DMS79 treated with DMSO at 0.1 percent for 48 hours (cell line): Measurements from ENCODE around the gene PUS1.
"Not testable (repeated sequence)": the region's sequence is repeated elsewhere in the genome, so short reads cannot be mapped to it uniquely, and the experiment has no call there.

ENCODE experiments used
- DNase-seq: peaks from one replicate; lab custom pipeline; 2025; lab: John Stamatoyannopoulos, UW

The PUS1 gene

DNA sequence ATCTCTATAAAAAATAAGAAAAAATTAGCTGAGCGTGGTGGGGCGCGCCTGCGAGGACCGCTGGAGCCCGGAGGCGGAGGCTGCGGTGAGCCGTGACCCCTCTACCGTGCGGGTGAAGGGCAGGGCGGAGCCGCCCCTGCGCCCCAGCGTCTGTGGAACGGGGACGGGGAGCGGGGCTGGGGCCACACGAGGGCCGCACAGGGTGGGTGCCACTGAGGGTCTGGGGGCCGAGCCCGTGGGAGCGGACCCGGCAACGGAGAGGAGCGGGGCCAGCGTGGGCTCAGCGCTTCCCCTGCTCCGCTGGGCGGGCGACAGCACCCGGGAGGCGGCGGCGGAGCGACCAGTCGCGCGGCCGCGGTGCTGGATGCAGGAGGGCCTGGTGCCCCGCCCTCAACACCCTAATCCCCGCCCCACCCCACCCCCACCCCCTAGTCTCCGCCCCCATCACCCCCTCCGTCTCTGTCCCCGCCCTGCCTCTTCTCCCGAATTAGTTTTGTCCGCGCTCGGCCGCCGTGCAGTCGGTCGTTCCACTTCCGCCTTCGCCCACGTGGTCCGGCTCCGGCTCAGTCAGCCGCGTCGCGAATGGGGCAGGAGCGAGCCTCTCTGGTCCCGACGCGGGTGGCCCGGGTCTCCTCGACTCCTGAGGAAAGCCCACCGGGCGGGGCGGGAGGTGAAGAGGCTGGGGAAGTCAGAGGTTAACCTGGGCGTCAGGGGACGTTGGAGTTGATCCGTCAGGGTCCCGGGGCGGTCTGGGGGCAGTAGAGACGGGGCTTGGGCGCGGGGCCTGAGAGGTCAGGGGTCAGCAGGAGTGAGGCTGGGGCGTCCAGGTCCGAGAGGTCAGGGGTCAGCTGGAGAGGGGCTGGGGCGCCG, at the start of gene PUS1:
TSS of gene PUS1 (plus strand) at position 566 of the 870 bp plus-strand sequence. CDS start 447 bp downstream, outside the sequence.
- DNase-seq, result peak; percentile 87

DNA sequence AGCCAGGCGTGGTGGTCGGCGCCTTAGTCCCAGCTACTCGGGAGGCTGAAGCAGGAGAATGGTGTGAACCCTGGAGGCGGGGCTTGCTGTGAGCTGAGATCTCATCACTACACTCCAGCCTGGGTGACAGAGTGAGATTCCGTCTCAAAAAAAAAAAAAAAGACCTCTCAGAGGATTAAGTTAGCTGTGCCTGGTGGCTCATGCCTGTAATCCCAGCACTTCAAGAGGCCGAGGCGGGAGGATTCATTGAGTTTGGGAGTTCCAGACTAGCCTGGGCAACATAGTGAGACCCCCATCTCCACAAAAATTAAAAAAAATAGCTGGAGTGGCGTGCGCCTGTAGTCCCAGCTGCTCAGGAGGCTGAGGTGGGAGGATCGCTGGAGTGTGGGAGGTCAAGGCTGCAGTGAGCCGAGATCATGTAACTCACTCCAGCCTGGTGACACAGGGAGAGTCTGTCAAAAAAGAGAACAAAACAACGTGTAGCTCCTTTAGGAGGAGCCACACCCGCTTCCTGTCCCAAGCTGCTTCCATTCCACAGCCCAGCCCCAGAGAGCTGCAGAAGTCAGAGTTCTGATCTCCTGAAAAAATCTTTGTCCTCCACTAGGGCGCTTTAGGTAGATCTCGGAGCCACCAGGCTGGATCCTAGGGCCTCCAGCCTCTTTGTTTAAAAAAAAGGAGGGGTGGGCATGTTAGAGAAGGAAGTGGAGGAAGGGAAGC, 46.1 kb upstream of the PUS1 start:
- DNase-seq, result no peak

DNA sequence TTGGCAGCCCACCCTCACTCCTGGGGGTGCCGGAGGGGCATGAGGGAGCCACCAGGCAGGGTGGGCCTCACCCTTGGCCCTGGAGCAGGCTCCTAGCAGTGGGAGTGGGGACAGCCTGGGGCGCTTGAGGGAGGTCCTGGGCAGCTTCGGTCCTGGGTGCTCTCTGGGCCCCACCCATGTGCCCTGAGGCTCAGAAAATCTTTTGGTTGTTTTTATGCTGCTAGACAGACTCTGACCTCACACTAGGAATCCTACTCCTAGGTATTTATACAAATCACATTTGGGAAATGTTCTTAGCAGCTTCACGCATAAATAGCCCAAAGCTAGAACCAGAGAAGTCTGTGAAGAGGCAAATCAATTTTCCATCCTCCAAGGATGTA, 45.6 kb upstream of the PUS1 start:
- DNase-seq, result no peak

DNA sequence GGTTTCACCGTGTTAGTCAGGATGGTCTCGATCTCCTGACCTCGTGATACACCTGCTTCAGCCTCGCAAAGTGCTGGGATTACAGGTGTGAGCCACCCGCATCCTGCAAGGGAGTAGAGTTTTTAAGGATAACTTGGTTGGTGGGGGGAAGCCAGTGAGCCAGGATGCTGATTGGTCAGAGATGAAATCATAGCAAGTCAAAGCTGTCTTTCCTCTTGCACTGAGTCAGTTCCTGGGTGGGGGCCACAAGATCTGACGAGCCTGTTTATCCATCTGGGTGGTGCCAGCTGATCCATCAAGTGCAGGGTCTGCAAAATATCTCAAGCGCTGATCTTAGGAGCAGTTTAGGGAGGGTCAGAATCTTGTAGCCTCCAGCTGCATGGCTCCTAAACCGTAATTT, 44.0 kb upstream of the PUS1 start:
- not testable (repeated sequence) for DNase-seq

DNA sequence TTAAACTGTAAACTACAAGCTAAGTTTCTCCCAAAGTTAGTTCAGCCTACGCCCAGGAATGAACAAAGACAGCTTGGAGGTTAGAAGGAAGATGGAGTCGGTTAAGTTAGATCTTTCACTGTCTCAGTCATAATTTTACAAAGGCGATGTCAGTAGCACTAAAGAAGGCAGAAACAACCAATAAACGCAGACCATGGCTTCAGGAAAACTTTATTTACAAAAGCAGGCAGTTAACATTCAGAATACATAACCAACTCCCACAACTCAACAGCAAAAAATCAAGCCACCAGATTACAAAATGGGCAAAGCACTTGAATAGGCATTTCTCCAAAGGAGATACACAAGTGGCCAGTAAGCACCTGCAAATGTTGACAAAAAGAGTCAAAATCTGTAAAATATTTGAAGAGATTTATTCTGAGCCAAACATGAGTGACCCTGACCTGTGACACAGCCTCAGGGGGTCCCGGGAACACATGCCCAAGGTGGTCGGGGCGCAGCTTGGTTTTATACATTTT, 43.5 kb upstream of the PUS1 start:
- DNase-seq, result no peak

DNA sequence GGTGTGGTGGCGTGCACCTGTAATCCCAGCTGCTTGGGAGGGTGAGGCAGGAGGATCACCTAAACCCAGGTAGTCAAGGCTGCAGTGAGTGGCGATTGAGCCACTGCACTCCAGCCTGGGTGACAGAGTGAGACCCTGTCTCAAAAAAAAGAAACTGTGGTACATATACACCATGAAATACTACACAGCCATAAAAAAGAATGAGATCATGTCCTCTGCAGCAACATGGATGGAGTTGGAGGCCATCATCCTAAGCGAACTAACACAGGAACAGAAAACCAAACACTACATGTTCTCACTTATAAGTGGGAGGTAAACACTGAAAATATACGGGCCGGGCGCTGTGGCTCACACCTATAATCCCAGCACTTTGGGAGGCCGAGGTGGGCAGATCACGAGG, 37.4 kb upstream of the PUS1 start:
- DNase-seq, result not testable (repeated sequence)

DNA sequence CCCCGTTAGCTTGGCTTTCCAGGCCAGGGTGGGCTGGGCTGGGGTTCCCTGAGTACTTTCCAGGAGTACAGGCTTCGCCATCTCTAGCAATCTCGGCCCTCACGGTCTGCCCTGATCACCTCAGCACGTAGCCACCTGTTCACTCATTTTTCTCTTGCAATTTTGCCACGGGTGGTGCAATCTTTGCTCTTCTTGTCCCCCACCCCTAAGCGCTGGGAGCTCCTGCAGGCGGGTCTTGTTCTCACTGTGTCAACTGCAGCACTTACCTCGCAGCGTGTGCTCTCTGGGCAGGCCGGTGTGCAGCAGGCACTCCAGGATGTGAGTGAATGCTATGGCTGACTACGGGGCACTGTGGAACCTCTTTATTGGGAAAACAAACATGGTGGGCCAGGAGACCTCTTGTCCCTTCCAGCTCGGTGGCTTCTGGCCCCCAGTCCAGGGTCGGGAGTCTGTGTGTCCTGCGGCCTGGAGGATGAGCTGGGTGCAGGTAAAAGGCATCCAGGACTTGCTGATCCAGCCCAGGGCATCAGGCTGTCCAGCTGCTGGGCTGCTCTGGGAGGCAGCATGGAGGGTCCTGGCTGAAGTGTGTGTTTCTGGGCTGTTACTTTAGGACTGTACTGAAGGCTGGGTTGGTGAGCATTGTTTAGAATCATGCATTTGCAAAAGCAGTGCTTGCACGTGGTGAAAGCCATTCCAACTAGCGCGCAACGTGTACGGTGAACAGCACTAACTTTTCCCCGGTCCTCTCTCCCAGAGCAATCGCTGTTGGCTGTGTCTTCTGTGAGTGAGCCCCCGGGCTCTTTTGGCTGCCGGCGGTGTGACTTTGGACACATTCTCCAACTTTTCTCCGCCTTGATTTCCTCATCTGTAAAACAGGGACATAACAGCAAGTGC, 36.1 kb upstream of the PUS1 start:
- DNase-seq, result no peak

DNA sequence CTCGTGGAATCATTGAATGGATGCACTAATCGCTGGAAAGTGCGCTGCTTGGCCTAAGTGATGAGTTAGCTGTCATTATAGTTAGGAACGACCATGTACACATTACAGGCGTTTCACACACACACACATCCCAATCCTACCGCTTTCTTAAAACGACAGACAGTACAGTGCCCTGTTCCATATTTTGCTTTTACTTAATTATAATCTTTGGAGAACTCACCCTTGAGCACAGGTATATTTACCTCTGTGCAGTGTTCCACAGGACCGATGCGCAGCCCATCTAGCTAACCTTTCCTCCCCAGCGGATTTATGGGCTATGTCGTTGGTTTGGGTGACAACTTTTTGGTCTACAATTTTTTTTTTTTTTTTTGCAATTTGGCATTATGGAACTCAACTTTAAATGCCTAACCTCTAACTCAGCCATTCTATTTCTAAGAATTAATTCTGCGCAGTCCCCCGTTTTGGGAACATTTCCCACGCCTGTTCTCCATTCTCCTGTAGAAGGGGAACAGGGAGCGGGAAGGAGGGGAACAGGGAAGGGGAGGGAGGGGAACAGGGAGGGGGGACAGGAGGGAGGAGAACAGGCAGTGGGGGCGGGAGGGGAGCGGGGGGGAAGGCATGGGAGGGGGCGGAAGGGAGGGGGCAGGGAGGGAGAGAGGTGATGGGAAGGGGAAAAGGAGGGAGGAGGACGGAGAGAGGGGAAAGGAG, 35.3 kb upstream of the PUS1 start:
- no peak for DNase-seq

DNA sequence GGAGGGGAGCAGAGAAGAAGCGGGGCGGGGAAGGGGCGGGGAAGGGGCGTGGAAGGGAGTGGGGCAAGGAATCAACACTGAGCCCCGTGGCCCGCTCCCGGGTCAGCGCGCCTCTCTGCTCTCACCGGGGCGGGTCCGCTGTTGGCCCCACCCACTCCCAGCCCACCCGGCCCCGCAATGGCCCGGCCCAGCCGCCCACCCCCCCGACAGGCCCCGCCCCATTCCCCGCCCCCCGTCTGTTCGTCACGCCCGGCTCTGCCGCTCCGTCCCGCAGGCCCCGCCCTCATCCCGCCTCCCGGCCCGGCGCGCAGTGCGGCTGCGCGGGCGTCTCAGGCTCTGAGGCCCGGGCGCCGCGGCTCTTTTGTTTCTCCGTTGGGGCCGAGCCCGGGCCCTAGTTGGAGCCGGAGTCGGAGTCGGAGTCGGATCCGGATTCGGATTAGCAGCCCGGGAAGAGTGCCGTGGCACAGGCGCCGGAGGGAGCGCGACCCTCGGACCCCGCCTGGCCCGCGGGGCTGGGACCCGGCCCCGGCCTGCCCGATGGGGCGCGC, 34.7 kb upstream of the PUS1 start, which contains the start of gene ULK1:
TSS of gene ULK1 (plus strand) at position 310 of the 548 bp plus-strand sequence. CDS start 380 bp downstream, outside the sequence.
- peak; percentile 71 for DNase-seq

DNA sequence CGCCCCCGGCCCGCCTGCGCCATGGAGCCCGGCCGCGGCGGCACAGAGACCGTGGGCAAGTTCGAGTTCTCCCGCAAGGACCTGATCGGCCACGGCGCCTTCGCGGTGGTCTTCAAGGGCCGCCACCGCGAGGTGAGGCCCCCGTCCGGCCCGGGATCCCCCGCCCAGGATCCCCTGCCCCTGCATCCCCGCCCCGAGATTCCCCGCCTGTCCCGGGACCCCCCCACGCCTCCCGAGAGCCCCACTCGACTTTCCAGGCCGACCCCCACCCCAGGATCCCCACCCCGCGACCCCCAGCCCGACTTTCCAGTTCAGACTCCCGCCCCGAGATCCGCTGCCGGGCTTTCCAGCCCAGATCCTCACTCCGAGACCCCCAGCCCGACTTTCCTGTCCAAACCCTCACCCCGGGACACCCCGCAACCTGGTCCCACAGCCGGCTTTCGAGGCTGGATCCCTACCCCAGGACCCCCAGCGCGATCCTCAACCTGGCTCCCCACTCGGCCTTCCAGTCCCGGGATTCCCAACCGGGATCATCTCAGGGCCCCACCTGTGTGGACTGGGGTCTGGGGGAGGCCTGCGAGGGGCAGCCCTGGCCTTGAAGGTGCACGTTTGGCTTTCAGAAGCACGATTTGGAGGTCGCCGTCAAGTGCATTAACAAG, 34.0 kb upstream of the PUS1 start:
- no peak for DNase-seq

DNA sequence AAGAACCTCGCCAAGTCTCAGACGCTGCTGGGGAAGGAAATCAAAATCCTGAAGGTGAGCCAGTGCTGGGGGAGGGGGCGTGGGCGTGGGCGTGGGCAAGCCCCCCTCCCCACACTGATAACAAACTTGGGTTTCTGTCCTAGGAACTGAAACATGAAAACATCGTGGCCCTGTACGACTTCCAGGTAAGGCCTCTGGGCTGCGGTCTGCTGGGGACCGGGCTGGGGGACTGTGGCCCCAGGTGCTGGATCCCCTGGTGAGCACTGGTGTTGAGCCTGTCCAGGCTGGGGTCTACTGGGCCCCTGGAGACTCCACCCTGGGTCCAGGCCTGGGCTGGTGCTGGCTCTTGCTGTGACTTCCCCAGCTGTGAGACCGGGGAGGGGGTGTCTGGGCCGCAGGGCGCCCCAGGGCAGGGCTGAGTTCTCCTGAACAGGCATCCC, 33.4 kb upstream of the PUS1 start:
- DNase-seq, result no peak

DNA sequence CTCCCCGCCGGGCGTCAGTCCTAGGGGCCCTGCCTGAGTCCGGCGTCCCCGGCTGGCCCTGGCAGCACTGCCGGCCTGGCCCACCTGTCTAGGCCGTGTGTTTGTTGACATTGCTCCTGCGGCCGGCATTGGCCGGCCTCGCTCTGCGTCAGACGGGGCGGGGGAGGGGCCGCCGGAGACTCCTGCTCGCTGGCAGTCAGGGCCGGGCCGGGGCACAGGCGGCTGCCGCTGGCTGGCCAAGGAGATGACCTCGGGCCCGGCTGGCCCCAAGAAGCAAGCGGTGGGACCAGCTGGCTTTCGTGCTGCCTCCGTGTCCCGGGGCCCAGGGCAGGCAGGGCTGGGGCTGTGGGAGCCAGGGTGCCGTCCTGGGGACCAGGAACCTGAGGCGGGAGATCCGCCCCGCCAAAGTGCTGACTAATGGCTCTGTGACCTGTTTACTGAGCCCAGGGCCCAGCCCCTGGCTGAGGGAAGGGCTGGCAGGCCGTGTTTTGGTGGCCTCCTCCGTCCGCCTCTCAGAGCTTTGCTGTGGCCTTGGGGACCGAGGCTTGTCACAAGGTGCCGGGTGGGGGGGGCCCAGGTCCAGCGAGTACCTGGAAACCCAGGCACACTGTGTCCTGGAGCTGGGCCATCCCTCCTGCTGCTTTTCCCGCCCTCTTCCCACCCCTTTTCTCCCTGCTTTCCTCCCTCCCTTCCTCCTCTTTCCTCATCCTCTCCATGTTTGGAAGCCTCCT, 32.8 kb upstream of the PUS1 start:
- peak; percentile 61 for DNase-seq

DNA sequence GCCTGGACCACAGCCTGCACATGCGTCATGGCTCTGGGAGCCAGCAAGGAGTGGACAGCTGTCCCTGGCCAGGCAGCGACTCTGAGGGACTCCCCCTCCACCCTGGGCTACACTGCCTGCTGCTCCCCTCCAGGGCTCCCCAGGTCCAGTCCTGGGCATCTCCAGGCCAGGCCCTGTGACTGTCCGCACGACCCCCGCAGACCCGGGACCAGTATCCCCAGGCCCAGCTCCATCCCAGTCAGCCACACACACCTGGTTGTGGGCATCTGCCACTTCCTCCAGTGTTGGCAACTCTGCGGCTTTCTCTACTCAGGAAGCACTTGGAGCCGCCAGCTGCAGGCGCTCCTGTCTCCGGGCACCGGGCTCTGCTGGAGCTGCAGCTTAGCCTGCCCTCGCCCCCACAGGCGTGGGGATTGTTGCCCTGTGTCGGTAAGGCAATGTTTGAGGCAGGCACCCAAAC, 32.2 kb upstream of the PUS1 start:
- DNase-seq, result no peak

DNA sequence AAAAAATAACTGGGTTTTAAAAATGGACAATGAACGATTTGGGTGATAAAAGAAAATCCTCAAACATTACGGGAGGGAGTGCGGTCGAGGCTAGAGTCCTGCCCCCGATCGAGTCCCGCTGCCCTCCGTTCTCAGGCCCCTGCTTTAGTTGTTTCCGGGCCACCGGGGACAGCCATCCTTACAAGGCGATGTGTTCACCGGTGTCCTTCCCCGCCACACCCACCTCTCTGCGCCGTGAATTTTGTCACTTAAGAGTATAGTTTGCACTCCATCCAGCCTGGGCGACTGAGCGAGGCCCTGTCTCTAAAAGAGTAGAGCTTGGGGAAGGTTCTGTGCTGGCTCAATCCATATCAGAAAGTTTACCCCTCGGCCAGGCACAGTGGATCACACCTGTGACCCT, 31.8 kb upstream of the PUS1 start:
- DNase-seq, result no peak

DNA sequence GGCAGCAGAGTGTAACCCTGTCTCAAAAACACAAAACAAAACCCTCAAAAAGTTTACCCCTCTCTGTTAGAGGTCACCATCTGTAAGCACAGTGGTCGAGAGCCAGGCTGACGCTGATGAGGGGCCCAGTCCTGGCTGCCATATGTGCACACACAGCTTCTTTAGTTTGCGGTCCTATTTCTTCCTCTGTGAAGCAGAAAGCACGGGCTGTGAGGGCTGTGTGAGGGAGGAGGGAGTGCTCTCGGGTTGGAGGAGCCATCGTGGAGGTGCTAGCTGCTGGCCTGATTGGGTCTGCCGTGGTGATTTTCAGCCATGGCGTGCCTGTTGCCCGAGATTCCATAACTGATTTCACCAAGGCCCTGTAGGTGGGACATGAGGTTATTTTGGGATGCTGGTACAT, 31.2 kb upstream of the PUS1 start:
- no peak for DNase-seq

DNA sequence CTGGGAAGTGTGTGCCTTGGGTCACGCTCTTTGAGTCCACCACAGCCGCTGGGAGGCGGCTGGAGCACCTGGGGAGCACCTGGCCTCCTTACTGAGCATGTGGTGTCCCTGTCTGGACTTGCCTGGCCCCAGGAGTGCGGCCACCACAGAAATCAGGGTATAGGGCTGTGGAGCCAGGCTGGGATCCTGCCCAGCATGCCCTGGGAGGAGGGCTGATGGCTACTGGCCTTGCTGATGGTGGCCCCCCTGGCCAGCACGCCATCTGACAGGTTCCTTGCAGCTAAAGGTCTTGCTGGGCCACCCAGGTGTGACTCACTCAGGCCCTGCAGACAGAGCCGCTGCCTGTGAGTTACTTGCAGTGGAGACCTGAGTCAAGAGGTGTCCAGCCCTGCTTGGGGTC, 28.7 kb upstream of the PUS1 start:
- peak; percentile 69 for DNase-seq

DNA sequence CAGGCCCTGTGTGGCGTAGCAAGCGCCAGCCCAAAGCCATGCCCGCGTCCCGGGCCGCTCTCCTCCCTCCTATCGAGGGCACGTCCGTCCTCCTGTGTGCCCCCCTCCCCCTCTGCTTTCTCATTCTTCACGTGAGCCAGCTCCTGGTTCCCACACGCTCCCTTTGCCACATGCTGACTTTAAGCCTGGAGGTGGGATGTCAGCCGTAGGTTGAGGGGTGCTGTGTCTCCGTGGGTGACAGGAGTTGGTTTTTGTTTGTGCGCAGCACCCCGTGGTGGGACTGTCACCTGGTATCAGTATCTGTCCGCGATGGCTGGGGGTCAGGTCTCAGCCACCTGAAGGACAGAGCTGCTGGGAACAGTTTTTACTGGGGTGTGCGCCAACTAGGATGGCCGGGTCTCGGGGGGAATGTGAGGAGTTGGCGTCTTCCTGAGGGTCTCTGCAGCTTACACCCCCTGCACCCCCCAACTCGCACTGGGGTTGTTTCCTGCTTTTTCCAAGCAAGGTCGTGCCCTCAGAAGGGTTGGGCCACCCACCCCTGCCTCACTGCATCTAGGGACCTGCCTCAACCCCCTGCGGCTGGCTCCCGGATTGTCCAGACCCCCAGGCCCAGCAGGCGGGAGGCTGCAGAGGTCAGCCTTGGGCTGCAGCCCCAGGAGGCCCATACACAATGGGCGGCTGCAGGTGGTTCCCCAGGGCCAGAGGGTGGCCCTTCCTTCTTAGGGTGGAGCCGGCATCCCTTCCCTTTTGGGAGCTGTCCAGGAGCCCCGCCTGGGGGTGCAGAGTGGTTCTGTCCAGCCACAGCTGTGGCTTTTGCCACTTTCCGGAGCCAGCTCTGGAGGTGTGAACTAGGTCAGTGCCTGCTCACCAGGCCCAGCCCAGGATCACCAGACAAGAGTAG, 27.4 kb upstream of the PUS1 start:
- no peak for DNase-seq
